ENCODE measurements around the gene MRGPRF. TPM values are rescaled to one million over a fixed set of nuclear protein-coding genes. Genes with fewer than 3 reads are reported as not detected.

Gene MRGPRF
- total RNA-seq, 1 experiment from 2014 or later: 0.76 TPM

GRCh38 chr11:69018924-69019323 is 5.9 kb upstream of the MRGPRF start:
- CTCF ChIA-PET: no interaction called here
- no peaks in the 10 kb centered on the region for H3K9me3 ChIP-seq (ENCODE audit: control insufficient read depth in 1 of 2, insufficient read depth in 1 of 2, low read depth in 1 of 2, low read length in 2 of 2)
- TF ChIP-seq FOSL1 (IDR thresholded peaks at IDR 0.05; ENCODE audit: low read depth): no peak
- TF ChIP-seq RAD21 (IDR thresholded peaks at IDR 0.05; ENCODE audit: low read depth): no peak
- TF ChIP-seq ZFX (IDR thresholded peaks at IDR 0.05): no peak
- no peak for TF ChIP-seq EZH2phosphoT487 (IDR thresholded peaks at IDR 0.05; ENCODE audit: borderline replicate concordance)
- no peak for TF ChIP-seq EGR1 (IDR thresholded peaks at IDR 0.05; ENCODE audit: low read depth)
- TF ChIP-seq SP1 (IDR thresholded peaks at IDR 0.05; ENCODE audit: low read depth): no peak
- no peak for TF ChIP-seq TCF7L2 (IDR thresholded peaks at IDR 0.05; ENCODE audit: borderline replicate concordance, extremely low read depth, insufficient read depth, insufficient read length)
- no peak for TF ChIP-seq SRF (IDR thresholded peaks at IDR 0.05; ENCODE audit: low read depth)
- no peak for TF ChIP-seq ATF3 (IDR thresholded peaks at IDR 0.05)
- TF ChIP-seq POLR2A (IDR thresholded peaks at IDR 0.05; ENCODE audit: borderline replicate concordance, extremely low read depth, insufficient read depth, insufficient read length): no peak
- no peak for TF ChIP-seq CBX3 (IDR thresholded peaks at IDR 0.05; ENCODE audit: low read depth)
- TF ChIP-seq JUND (IDR thresholded peaks at IDR 0.05): no peak
- TF ChIP-seq EZH2 (IDR thresholded peaks at IDR 0.05): no peak
- no peak for TF ChIP-seq ELF1 (IDR thresholded peaks at IDR 0.05; ENCODE audit: borderline replicate concordance, low read depth)
- TF ChIP-seq MAX (IDR thresholded peaks at IDR 0.05): no peak
- TF ChIP-seq ZBTB33 (IDR thresholded peaks at IDR 0.05; ENCODE audit: extremely low read depth, insufficient replicate concordance, low read length): no peak
- TF ChIP-seq POLR2AphosphoS5 (IDR thresholded peaks at IDR 0.05; ENCODE audit: low read depth, low read length): no peak
- no peak for TF ChIP-seq YY1 (IDR thresholded peaks at IDR 0.05; ENCODE audit: extremely low read depth, insufficient replicate concordance, low read depth, low read length)
- no peak for TF ChIP-seq CTCF (IDR thresholded peaks at IDR 0.05 in 2 of 3, conservative IDR thresholded peaks at IDR 0.05 in 1 of 3; ENCODE audit: borderline replicate concordance in 1 of 3, insufficient read depth in 1 of 3, low read depth in 2 of 3, low read length in 2 of 3)
- no peak for TF ChIP-seq SIN3A (IDR thresholded peaks at IDR 0.05; ENCODE audit: low read depth)
- H3K27me3 ChIP-seq (ENCODE audit: insufficient read depth, low read length): no peaks in the 10 kb centered on the region
- intact Hi-C loops (cut with micrococcal nuclease): no loop called here
- no TSS peak for BruUV-seq (replicated peaks)
- RAD21 ChIA-PET (ENCODE audit: low non-redundant PET in 1 of 2, low total read pairs in 2 of 2, uncharacterized antibody in 2 of 2, unreplicated experiment in 2 of 2): no interaction called here
- no peak overlapping the region for H3K9ac ChIP-seq (ENCODE audit: low read length)
- H3K4me3 ChIP-seq (replicated peaks in 1 of 2; ENCODE audit: low read depth in 1 of 2, low read length in 2 of 2): no peak overlapping the region
- H4K20me1 ChIP-seq (ENCODE audit: insufficient read depth): no peaks in the 10 kb centered on the region
- POLR2A ChIA-PET: no interaction called here
- no peaks in the 10 kb centered on the region for H3K79me2 ChIP-seq (ENCODE audit: insufficient read depth, low read length)
- H3K4me1 ChIP-seq (ENCODE audit: control insufficient read depth in 1 of 2, insufficient read depth in 2 of 2, low read length in 2 of 2): no peaks in the 10 kb centered on the region
- no peak overlapping the region for H2AFZ ChIP-seq (ENCODE audit: low read depth, low read length, poor library complexity, severe bottlenecking)
- H3K4me2 ChIP-seq (ENCODE audit: low read length): no peak overlapping the region
- DNase-seq (ENCODE audit: low read depth, low spot score) (no peak), ATAC-seq (no peak)
- H3K27ac ChIP-seq (ENCODE audit: low read depth, low read length): no peak overlapping the region
- H3K36me3 ChIP-seq (ENCODE audit: control insufficient read depth in 1 of 2, insufficient read depth in 2 of 2, low read length in 2 of 2): no peaks in the 10 kb centered on the region
- no peaks in the 10 kb centered on the region for H3K9me2 ChIP-seq (ENCODE audit: insufficient read depth)
